Kidney tubule cell (primary cell): ENCODE data around the gene HCST.
"Not testable (repeated sequence)": the region's sequence is repeated elsewhere in the genome, so short reads cannot be mapped to it uniquely, and the experiment has no call there.

Experiments used
- DNase-seq: peaks from one replicate; pipeline ENCODE4 v3.0.0-alpha.2; 2018; ENCODE audit warnings: low spot score

Gene HCST

DNA sequence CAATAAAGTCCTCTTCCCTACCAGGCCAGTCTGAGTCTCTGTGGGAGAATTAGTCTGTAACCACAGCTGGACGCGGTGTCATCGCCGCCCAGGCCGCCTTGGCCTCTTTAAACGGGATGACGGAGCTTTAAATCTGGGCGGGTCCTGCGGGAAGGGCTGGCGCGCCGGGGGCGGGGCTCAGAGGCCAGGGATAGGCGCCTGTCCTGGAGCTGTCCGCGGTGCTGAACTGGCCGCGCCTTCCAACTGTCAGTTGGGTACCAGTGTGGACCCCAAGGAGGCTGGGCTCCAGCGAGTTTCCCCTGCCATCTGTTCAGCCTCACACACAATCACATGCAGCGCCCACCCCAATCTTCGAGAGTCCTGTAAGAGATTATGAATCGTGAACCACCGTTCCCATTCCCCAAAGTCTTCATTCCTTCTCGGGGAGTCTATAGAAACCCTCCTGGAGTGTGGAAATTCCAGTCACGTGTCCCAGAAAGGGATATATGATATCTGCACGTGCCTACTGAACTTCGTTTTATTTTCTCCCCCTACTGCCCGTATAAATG is 22.5 kb upstream of the HCST start:
- peak; percentile 89 for DNase-seq

DNA sequence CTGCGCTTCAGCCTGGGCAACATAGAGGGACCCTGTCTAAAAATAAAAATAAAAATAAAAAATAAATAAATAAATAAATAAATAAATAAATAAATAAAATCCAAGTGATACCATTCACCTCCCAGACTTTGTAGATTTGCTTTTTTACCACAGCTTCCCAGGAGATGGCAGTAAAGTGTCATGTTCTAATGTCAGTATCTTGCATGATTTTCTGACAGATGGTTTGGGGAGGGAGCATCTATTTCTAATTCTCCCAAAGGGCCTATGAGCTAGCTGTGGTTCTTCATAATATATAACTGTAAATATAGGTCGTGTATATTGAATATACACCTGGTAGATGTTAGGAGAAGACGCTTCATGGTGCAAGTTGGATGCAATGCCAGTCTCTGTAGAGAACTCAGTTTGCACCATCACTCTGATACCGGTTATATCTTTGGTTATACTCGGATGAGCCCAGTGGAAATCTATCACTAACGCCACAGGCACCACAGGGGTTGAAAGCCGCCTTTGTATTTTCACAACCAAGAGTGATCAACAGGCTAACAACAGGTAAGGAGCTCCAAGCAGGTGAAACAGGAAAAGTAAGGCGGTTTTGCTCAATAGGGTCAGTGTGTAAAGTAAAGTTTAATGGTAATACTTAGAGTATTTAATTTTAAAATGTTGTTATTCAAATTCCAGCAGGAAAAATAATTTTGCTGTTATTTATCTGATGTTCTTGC is 20.1 kb upstream of the HCST start:
- peak; percentile 73 for DNase-seq

DNA sequence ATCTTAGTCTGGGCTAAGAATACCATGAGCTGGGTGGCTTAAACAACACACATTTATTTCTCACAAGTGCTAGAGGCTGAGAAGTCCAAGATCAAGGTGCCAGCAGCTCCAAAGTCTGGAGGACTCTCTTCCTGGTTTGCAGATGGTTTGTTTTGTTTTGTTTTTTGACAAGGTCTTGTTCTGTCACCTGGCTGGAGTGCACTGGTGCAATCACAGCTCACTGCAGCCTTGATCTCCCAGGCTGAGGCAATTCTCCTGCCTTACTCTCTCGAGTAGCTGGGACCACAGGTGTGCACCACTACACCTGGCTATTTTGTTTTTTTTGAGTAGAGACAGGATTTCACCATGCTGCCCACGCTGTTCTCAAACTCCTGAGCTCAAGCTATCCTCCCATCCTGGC is 18.4 kb upstream of the HCST start:
- DNase-seq = no peak

DNA sequence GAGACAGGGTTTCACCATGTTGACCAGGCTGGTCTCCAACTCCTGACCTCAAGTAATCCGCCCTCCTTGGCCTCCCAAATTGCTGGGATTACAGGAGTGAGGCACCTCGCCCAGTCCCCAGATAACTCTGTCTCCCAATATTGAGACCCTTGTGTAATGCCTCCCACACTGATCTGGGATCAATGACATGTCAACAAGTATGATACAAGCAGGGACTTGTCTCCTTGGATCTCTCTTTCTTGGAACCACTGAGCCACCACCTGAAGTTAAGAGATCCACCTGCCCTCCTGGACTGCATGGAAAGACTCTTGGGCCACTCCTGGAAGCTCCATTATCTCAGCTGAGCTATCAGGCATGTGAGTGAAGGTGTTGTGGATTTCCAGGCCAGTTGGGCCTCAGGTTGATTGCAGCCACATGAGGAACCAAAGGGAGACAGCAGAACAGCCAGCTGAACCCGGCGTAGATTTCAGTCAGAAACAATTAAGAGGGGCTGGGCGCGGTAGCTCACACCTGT is 17.0 kb upstream of the HCST start:
- DNase-seq = no peak

DNA sequence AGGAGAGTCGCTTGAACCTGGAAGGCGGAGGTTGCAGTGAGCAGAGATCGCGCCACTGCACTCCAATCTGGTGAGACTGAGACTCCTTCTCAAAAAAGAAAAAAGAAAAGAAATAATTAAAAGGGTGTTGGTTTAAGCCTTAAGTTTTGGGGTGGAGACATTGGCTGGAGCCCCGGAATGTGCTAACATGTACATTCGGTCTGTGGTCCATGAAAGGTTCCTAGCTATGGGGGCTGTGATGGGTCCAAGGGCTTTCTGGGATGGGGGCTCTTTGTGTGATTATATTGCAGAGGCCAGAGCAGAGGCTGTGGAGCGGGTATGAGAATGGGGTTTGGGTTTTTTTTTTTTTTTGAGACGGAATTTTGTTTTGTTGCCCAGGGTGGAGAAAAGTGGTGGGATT is 16.4 kb upstream of the HCST start:
- no peak for DNase-seq

DNA sequence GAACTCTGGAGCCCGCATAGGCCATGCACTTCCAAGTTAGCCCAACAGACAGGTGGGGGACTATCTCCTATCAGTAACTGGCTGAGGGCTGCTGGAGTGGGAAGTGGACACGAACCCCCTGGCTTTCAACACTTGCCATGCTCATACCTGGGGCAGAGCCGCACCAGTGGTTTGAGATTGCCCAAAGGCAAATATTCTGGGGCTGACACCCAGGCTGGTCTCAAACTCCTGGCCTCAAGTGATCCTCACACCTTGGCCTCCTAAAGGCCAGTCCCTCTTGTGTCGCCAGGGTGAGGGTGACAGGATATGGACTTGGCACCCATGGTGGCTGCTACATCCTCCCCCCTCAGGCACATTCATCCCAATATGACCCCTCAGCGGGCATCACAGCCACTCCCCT is 15.1 kb upstream of the HCST start:
- no peak for DNase-seq

DNA sequence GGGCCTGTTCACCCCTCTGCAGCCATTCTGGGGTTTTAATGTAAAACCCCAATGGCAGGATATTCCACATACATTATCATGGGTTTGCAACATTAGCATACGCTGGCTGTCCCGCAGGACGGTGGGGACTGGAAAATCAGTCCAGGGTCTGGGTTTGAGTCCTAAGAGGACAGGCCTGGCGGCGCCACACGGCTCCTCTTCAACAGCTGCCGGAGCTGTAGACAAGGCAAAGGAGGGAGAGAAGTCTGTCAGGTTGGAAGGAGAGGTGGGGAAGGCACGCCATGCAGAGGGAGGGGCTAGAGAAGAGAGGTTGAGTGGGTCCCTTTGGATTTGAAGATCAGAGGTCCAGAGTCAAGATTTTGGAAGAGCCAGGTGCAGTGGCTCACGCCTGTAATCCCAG is 13.9 kb upstream of the HCST start:
- no peak for DNase-seq

DNA sequence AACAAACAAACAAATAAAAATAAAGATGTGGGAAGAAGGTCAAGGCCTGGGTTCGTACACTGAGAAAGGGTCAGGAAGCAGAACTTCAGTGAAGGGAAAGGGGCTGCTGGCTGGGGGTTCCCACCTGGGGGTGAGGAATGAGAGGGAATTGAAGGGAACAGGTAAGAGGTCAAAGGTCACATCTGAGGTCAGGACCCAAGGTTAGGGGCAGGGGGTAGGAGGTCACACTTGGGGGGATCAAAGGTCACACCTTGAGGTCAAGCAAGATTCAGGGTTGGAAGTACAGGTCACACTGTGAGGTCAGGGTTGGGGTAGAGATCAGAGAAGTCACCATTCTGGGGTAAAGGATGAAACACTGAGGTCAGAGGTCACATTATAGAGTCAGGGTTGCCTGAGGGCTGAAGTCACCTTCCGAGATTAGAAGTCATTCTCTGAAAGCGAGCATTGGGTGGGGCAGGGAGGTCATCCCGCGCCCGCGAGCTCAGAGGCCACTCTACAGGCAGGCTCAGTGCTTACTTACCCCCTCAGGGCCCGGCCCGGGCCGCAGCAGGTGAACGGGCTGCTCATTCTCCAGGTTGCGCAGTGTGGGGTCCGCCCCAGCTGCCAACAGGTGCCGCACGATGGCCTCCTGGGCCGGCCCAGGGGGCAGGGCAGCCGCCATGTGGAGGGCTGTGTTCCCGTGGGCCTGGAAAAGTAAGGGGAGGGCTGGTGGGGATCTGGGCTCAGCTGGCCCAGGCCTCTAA is 12.8 kb upstream of the HCST start:
- DNase-seq = no peak

DNA sequence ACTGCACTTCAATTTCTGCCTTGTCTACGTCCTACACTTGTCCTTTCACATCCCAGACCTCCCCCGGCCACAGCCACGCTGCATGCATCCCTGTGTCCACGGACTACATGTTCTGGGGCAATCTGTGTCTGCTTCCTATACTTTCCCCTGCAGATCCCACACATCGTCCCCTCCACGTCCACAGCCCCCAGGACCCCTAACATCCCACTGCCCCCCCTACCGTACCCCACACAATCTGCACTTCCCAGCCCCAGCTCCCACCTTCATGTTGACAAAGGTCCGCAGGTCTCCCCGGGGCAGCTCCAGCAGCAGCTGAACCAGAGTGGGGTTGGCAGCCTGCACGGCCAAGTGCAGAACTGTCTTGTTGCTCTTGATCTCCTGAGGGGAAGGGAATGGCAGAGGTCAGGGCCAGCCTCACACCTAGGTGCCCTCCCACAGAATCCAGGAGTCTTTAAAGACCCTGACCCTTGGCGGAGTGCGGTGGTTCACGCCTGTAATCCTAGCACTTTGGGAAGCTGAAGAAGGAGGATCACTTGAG is 12.1 kb upstream of the HCST start:
- no peak for DNase-seq

DNA sequence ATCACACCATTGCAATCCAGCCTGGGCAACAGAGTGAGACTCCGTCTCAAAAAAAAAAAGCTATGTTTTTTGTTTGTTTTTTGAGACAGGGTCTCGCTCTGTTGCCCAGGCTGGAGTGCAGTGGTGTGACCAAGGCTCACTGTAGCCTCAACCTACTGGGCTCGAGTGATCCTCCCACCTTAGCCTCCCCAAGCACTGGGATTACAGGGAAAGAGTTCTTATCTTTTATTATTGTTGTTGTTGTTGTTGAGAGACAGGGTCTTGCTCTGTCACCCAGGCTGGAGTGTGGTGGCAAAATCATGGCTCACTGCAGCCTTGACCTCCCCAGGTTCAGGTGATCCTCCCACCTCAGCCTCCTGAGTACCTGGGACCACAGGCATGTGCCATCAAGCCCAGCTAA is 10.5 kb upstream of the HCST start:
- not testable (repeated sequence) for DNase-seq

DNA sequence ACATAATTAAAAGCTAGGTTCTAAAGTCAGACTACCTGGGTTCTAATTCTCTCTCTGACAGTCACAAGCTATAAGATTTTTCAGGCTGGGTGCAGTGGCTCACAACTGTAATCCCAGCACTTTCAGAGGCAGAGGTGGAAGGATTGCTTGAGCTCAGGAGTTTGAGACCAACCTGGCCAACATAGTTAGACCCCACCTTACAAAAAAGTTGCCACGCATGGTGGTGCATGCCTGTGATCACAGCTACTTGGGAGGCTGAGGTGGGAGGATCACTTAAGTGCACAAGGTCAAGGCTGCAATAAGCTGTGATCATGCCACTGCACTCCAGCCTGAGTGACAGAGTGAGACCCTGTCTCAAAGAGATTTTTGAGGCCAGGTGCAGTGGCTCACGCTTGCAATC is 8.0 kb upstream of the HCST start:
- DNase-seq = no peak

DNA sequence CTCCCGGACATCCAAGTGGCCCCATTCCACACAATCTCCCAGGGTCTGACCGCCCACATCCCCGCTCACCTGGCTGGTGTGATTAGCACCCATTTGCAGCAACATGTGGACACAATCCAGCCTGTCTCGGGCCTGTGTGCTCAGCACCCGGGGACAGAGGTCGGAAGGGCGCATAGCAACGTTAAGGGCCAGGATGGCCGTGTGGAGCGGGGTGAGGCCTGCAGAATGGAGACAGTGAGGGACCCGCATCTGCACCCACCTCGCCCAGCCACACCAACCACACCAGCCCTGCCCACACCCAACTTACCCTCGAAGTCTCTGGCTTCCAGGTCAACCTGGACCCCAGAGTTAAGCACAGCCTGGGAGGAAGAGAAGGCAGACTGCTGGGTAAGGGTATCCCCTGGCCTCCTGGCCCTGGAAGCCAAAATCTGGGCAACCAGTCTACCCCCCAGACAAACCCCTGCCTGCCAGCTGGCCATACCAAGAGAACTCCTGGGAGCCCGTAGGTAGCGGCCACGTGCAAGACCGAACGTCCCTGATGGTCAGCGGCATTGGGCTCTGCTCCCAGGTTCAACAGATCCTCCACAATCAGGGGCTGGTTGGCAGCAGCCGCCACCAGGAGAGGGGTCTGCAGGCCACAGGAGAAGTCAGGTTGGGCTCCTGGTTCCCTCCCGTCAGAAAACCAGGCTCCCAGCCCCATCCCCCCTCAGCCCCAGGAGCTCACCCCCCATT is 6.3 kb upstream of the HCST start:
- no peak for DNase-seq

DNA sequence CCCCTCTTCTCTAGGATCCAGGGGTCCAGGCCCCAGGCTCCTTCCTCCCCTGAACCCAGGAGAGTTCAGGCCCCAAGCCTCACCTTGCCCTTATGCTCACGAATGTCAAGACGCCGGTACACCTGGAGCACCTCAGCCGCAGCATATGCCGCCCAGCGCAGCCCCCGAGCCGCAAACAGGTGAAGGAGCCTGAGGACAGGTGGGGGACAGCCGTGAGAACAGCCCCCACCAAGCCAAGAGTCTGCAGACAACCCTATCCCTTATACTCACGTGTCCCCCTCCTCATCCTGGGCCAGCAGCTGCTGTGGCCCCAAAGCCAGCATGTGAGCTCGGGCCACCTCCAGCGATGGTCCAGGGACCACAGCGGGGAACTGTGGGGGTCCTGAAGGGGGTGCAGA is 5.7 kb upstream of the HCST start:
- no peak for DNase-seq

DNA sequence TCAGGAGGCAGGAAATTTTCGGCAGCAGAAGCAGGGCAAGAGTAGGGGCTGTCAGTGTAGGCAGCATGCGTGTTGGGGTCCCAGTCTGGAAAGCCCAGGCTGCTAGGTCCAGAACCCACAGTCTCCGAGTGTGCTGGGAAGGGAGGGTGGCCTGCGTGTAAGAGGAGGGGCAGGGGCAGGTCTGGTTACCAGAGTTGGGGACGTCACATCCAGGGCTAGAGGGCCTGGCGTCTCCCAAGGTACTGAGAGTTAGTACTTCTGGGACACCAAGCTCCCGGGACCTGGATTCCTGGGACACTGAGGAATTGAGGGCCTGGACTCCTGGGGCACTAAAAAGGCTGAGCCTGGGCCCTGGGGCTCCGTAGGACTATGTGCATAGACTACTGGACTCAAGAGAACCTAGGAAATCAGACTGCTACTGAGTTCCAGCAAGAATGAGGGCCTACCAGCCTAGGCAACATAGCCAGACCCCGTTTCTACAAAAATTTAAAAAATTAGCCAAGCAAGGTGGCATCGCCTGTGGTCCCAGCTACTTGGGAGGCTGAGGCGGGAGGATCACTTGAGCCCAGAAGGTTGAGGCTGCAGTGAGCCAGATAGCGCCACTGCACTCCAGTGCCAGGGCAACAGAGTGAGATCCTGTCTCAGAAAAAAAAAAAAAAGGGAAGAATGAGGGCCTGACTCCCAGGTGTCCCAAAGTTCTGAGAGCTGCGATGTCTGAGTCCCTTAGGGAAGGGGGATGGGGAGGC is 4.5 kb upstream of the HCST start:
- DNase-seq = no peak

DNA sequence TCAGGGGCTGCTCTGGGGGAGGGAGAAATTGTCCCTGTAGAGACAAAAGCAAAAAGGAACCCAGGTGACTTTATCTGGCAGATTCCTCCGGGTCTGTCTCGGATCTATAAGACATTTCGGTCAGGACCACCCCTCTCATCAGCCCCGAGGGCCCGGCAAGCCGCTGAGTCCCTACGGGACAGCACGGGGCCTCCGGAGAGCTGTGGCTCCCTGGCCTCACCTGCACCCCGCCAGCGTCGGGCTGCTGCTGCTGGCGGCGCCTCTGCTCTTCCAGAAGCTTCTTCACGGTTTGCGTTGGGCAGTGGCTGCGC is 3.9 kb upstream of the HCST start:
- no peak for DNase-seq

DNA sequence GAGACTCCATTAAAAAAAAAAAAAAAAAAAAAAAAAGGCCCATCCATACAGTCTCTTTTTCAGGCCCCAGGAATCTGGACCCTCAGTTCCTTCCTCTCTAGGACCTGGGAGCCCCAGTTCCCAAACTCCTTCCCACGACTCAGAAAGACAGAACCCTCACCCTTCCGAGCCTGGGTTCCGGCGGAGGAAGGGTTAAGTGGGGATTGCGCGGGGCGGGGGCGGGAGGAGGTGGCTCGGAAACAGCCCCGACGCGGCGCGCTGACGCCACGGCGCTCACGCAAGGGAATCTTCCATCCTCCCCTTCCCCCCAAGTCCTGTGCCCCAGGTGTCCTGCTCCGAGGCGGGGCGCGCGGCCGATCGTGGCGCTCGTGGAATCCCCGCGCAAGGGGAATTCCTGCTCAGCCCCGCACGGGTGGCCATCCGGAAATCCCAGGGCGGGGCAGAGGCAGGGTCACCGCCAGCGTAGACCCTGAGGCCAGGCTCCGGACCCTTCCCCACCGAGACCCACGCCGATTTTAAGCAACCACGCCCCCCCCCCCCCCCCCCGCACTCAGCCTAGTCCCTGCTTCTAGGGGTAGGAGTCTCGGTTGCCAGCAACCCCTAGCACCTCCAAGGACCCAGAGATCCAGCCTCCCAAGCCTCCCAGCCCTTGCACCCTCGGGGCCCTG is 2.6 kb upstream of the HCST start:
- peak; percentile 92 for DNase-seq

DNA sequence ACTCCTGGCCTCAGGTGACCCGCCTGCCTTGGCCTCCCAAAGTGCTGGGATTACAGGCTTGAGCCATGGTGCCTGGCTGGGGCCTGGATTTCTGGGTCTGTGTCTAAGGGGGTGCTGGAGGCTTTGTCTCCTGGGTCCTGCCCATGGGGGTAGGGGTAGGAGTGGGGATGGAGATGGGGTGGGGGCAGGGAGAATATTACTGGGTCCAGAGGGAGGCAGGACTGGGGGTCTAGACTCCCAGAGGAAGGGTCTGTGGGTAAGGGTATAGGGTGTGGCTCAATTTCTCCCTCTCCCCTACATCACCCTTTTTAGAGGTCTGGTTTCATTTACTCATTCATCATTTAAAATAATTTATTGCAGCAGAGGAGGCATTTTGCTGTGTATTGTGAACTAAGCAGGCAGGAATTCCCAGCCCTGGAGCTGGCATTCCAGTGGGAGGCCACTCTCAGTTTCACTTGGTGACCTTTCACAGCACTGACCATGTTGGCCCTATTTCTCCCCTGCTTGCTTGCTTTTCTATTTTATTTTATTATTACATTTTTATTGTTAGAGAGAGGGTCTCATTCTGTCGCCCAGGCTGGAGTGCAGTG is 1.2 kb upstream of the HCST start:
- peak; percentile 77 for DNase-seq

DNA sequence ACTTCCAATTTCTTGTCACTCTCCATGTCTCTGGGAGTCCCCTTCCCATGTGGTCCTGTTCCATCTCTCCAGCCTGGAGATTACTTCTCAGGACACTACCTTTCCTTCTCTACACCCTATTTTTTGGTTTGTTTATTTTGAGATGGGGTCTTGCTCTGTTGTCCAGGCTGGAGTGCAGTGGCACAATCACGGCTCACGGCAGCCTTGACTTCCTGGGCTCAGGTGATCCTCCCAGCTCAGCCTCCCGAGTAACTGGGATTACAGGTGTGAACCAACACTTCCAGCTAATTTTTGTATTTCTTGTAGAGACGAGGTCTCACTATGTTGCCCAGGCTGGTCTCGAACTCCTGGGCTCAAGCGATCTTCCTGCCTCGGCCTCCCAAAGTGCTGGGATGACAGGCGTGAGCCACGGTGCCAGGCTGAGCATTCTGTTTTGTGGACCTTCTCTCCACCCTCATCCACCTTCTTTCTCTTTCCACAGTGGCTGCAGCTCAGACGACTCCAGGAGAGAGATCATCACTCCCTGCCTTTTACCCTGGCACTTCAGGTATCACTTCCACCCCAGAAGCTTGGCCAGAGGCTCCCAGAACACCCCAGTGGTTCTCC is 644 bp downstream of the HCST start:
- DNase-seq = no peak

DNA sequence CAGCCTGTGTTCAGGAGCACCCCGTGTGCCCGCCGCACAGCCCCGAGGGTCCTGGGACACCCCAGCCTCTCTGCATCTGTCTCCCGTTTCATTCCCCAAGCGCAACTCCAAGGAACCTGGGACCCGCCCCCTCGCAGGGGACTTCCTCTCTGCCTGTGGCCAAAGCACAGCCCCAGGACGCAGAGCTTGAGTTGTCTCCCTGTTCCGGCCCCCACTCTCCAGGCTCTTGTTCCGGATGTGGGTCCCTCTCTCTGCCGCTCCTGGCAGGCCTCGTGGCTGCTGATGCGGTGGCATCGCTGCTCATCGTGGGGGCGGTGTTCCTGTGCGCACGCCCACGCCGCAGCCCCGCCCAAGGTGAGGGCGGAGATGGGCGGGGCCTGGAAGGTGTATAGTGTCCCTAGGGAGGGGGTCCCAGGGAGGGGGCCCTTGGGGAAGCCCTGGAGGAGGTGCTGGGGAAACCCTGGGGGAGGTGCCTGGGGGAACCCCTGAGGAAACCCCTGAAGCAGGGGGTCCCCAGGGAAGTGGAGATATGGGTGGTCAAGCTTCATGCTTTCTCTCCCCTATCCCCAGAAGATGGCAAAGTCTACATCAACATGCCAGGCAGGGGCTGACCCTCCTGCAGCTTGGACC is 1.3 kb downstream of the HCST start:
- DNase-seq = peak; percentile 92
